Rectal smooth muscle tissue (tissue), 1 donor: Measurements from ENCODE around the gene TMPO.
"Not testable (repeated sequence)": the region's sequence is repeated elsewhere in the genome, so short reads cannot be mapped to it uniquely, and the experiment has no call there.

Source experiments
- H3K27ac ChIP-seq: one replicate; pipeline ENCODE4 v1.7.0; 2013; ENCODE audit warnings: low read depth, low read length, inconsistent platforms
- H3K27me3 ChIP-seq: one replicate; pipeline ENCODE4 v1.7.0; 2013; ENCODE audit warnings: low read length; ENCODE audit not compliant: control insufficient read depth, insufficient read depth
- H3K36me3 ChIP-seq: one replicate; pipeline ENCODE4 v1.7.0; 2013; ENCODE audit warnings: low read length; ENCODE audit not compliant: control insufficient read depth, insufficient read depth
- H3K4me1 ChIP-seq: one replicate; pipeline ENCODE4 v1.7.0; 2013; ENCODE audit warnings: low read length; ENCODE audit not compliant: control insufficient read depth, insufficient read depth
- H3K4me3 ChIP-seq: one replicate; pipeline ENCODE4 v1.7.0; 2013; ENCODE audit warnings: low read length
- H3K9ac ChIP-seq: one replicate; pipeline ENCODE4 v1.7.0; 2013; ENCODE audit warnings: low read length

TMPO gene, protein sequence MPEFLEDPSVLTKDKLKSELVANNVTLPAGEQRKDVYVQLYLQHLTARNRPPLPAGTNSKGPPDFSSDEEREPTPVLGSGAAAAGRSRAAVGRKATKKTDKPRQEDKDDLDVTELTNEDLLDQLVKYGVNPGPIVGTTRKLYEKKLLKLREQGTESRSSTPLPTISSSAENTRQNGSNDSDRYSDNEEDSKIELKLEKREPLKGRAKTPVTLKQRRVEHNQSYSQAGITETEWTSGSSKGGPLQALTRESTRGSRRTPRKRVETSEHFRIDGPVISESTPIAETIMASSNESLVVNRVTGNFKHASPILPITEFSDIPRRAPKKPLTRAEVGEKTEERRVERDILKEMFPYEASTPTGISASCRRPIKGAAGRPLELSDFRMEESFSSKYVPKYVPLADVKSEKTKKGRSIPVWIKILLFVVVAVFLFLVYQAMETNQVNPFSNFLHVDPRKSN

DNA sequence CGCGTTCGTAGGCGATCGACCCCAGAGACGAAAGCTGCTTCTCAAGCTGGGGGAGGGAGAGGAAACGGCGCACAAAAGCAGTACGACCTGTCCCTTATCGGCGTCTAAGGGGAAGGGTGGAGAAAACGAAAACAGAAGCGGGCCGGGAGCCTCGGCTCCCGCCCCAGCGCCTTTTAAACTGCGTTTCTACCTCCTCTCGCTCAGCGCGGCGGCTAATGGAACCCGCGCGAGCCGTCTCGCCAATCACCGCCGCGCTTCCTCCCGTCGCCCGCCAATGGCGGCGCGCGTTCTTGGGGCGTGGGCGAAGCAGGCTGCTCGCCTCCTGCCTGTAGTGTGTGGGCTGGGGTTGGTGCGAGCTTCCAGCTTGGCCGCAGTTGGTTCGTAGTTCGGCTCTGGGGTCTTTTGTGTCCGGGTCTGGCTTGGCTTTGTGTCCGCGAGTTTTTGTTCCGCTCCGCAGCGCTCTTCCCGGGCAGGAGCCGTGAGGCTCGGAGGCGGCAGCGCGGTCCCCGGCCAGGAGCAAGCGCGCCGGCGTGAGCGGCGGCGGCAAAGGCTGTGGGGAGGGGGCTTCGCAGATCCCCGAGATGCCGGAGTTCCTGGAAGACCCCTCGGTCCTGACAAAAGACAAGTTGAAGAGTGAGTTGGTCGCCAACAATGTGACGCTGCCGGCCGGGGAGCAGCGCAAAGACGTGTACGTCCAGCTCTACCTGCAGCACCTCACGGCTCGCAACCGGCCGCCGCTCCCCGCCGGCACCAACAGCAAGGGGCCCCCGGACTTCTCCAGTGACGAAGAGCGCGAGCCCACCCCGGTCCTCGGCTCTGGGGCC lies at the start of gene TMPO:
Gene TMPO (plus strand): TSS at position 304 of the 824 bp plus-strand sequence. CDS start 278 bp downstream, at position 582.
- no peaks in the 10 kb centered on the region for H3K36me3 ChIP-seq
- H3K4me3 ChIP-seq = peak within 1 kb of the TSS; percentile 71
- no peaks in the 10 kb centered on the region for H3K27me3 ChIP-seq
- peaks cover 5% of the 10 kb centered on the region for H3K4me1 ChIP-seq
- peak within 1 kb of the TSS; percentile 74 for H3K9ac ChIP-seq
- peak within 1 kb of the TSS; percentile 84 for H3K27ac ChIP-seq

DNA sequence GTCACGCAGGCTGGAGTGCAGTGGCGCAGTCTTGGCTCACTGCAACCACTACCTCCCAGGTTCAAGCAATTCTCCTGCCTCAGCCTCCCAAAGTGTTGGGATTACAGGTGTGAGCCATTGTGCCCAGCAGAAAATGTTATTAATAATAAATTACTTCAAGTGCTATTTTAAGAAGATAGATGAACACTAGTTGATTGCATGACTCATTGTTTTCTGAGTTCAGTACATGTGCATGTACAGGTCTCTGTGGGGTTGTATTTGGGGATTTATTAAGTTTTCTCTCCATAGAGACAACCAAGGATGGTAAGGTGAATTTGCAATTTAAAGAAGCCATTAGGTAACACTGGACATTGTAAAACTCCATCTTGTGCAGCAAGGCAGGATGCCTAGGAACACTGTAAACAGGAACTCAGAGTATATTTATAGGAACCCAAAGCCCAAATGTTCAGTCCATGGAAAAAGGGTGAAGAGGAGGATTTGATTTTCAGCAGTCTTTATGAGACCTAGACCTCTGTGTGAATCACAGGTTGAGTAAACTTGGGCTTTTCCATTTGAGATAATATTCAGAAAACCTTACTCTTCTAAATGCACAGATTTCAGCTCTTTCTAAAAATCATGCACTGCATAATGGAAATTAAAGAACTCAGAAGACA lies 49.3 kb upstream of the TMPO start:
- no peaks in the 10 kb centered on the region for H3K36me3 ChIP-seq
- H3K4me1 ChIP-seq = no peaks in the 10 kb centered on the region
- no peaks in the 10 kb centered on the region for H3K27me3 ChIP-seq
- H3K9ac ChIP-seq = no peak overlapping the region
- no peak overlapping the region for H3K27ac ChIP-seq
- no peak overlapping the region for H3K4me3 ChIP-seq

DNA sequence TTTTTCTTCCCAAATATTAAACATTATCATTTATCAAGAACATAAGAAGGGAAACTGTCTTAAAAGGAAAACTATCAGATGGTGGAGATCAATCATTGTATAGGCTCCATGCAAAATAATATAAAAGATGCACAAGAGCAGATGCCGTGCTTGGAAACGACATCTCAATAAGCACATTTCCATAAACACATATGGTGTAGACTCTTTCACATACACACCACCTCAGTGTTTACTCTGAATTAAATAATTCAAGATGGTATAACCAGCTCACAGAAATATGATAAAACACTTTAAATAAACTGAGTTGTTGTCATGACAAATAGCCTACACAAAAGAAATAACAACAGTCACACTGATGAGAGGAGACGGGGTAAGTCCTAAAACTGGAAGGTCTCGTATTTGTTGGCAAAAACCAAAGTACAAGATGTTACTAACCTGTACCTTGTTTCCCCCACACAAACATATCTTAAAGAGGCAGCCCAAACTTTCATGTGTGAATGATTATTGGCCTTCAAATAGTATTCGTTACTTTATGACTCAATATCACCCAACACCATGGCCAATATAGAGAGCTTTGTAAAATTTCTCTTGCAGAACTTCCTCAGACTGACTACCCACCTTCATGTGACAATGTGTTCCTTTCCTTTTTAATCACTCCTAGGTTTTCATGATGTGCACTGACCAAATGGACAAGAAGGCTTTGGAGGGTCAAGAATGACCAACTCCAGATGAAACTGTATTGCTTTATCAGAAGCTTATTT lies 48.6 kb upstream of the TMPO start:
- no peaks in the 10 kb centered on the region for H3K36me3 ChIP-seq
- H3K4me3 ChIP-seq = no peak overlapping the region
- H3K9ac ChIP-seq = no peak overlapping the region
- no peaks in the 10 kb centered on the region for H3K4me1 ChIP-seq
- H3K27ac ChIP-seq = no peak overlapping the region
- H3K27me3 ChIP-seq = no peaks in the 10 kb centered on the region

DNA sequence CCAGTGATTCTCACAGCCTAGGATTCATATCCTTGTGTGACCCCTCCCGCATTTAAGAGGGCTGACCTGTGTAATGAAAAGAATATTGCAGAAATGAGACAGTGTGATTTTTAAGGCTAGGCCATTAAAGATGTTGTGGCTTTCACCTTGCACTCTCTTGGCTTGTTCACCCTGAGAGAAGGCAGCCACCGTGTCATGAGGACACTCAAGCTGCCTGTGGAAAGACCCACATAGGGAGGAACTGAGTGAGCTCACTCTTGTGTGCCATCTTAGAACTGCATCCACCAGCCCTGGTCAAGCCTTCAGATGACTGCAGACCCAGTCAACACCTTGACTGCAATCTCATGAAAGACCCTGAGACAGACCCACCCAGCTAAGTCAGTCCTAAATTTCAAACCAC lies 46.3 kb upstream of the TMPO start:
- H3K27ac ChIP-seq = no peak overlapping the region
- H3K4me3 ChIP-seq = no peak overlapping the region
- H3K36me3 ChIP-seq = no peaks in the 10 kb centered on the region
- no peaks in the 10 kb centered on the region for H3K4me1 ChIP-seq
- no peaks in the 10 kb centered on the region for H3K27me3 ChIP-seq
- no peak overlapping the region for H3K9ac ChIP-seq

DNA sequence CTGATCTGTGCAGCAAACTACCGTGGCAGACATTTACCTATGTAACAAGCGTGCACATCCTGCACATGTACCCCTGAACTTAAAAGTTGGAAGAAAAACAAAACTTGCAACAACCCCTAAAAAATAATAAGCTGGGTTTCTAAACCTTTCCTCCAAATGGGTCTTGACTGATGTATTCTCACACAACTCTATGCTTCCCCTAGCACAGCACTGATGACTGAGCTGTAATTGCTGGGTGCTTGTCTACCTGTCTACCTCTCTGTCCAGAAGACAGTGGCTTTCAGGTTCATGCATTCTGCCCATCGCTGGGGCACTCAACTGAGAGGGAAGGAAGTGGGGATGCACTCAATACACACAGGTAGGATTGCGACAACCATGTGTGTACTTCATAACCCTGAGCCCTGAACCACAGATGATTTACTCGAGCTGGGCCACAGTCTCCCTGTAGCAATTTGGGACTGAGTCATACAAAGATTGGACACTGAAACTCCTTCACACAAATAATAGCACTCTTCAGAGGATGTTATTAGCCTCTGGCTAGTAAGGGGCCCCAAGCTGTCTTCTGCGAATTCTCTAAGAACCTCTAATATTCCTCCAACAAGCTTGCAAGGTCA lies 44.8 kb upstream of the TMPO start:
- Histone ChIP-seq H3K4me1 (peaks cover 2% of the 10 kb centered on the region), H3K27ac (no peak overlapping the region), H3K4me3 (no peak overlapping the region), H3K9ac (no peak overlapping the region), H3K36me3 (no peaks in the 10 kb centered on the region), H3K27me3 (no peaks in the 10 kb centered on the region)

DNA sequence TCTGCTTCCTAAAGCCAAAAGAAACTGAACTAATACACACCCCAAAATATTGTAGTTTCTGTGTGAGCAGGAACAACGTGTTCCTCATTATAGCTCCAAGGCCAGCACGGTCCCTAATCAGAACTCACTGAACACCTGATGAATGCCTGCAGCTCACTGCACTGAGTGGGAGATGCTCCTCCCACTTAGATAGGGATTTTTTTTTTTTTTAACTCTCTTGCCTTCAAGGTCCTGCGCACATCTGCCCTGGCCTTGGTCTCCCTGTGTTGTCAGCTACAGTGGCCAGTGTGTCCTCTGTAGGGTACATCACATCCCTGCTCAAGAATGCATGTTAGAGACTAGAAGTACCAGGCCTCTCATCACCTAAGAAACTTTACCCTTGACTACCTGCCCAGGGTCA lies 44.3 kb upstream of the TMPO start:
- H3K9ac ChIP-seq = no peak overlapping the region
- no peak overlapping the region for H3K27ac ChIP-seq

DNA sequence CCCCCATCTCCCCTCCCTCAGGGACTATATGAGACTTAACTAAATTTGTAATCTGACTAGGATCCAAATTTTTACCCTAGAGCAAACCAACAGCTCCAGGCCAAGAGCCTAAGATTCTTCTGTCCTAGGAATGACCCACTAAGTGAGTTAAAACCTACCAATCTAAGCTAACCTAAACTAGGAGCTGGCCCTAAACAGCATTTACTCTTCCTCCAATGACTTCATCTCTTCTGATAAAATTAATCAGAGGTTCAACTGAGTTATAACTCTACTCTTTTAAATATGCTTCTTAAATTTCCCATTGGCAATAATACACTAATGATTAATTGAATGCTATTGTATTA lies 39.9 kb upstream of the TMPO start:
- Histone ChIP-seq H3K4me1 (peaks cover 2% of the 10 kb centered on the region), H3K36me3 (no peaks in the 10 kb centered on the region), H3K27ac (peak overlapping the region; percentile 59), H3K9ac (no peak overlapping the region), H3K27me3 (no peaks in the 10 kb centered on the region), H3K4me3 (no peak overlapping the region)

More for the DNA sequence above, 44.3 kb upstream of the TMPO start:
- H3K36me3 ChIP-seq = no peaks in the 10 kb centered on the region
- no peaks in the 10 kb centered on the region for H3K27me3 ChIP-seq
- no peak overlapping the region for H3K4me3 ChIP-seq
- H3K4me1 ChIP-seq = peaks cover 2% of the 10 kb centered on the region

DNA sequence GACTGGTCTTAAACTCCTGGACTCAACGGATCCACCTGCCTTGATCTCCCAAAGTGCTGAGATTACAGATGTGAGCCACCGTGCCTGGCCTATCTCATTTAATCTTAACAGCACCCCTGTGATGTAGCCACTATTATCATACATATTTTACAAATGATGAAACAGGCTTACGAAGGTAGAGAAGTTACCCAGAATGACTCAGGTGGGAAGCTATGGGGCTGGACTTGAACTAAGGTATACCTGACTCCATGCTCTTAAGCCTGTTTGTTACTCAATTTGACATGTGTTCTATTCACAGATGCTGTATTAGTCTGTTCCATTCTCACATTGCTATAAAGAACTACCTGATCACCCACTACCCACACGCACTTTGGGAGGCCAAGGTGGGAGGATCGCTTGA lies 36.8 kb upstream of the TMPO start:
- no peak overlapping the region for H3K27ac ChIP-seq
- H3K27me3 ChIP-seq = no peaks in the 10 kb centered on the region
- H3K4me3 ChIP-seq = no peak overlapping the region
- H3K9ac ChIP-seq = no peak overlapping the region
- no peaks in the 10 kb centered on the region for H3K36me3 ChIP-seq
- H3K4me1 ChIP-seq = peaks cover 2% of the 10 kb centered on the region

DNA sequence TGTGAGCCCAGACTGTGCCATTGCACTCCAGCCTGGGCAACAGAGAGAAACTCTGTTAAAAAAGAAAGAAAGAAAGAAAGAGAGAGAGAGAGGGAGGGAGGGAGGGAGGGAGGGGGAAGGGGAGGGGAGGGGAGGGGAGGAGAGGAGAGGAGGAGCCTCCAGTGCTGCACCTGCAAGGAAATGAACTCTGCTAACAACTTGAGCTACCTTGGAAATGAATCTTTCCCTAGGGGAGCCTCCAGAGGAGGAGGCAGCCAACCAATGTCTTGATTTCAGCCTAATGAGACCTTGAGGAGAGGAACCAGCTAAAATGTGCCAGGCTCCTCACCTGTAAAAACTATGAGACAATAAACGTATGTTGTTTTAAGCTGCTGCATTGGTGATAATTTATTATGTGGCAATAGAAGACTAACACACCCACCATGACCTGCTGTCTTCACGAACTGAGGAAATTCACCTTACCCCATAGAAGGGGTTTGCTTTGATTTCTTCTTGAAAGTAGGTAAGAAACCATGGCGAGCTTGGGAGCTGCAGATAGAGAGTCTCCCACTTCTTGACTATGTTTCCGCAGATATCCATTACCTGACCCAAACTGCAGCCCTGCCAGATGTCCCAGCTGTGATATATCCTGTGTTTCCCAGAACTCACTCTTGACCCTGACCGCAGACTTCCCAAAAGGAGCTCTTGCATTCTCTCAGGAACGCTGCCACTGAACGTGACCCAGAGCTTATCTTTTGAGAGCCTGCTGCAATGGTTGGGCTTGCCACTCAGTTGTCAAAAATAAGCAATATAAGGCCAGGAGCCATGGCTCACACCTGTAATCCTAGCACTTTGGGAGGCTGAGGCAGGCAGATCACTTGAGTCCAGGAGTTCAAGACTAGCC lies 31.5 kb upstream of the TMPO start:
- no peak overlapping the region for H3K27ac ChIP-seq
- no peak overlapping the region for H3K4me3 ChIP-seq
- no peaks in the 10 kb centered on the region for H3K36me3 ChIP-seq
- no peaks in the 10 kb centered on the region for H3K27me3 ChIP-seq
- no peaks in the 10 kb centered on the region for H3K4me1 ChIP-seq
- H3K9ac ChIP-seq = no peak overlapping the region

DNA sequence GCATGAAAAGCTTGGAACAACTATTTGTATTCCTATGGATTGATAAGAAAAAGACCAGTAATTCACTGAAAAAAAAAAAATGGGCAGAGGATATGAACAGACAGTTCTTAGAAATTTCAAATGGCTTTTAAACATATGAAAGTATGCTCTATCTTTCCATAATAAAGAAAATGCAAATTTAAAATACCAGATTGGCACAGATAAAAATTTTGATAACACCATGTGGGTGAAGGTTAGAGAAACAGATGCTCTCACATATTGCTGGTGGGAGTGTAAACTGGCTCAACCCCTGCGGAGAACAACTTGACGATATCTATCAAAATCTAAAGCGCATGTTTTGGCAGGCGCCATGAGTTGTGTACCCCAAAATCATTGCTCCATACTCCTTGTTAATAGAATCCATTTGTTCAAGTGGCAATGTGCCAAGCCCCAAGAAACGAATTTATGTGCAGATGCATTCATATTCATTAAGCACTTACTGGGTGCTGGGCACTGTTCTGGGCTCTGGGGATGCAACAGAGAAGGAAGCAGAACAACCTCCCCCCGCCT lies 29.5 kb upstream of the TMPO start:
- no peaks in the 10 kb centered on the region for H3K36me3 ChIP-seq
- no peaks in the 10 kb centered on the region for H3K4me1 ChIP-seq
- H3K27me3 ChIP-seq = no peaks in the 10 kb centered on the region
- H3K27ac ChIP-seq = no peak overlapping the region
- no peak overlapping the region for H3K9ac ChIP-seq
- H3K4me3 ChIP-seq = no peak overlapping the region

DNA sequence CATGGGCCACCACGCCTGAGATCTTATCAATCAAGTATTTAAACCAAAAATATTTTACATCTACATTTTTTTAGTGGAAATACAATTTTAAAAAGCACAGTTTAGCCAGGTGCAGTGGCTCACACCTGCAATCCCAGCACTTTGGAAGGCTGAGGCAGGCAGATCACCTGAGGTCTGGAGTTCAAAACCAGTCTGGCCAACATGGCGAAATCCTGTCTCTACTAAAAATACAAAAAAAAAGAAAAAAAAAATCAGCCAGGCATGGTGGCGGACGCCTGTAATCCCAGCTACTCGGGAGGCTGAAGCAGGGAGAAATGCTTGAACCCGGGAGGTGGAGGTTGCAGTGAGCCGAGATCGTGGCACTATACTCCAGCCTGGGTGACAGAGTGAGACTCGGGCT lies 27.0 kb upstream of the TMPO start:
- not testable (repeated sequence) for H3K4me1 ChIP-seq, H3K4me3 ChIP-seq, H3K27me3 ChIP-seq, H3K9ac ChIP-seq, H3K36me3 ChIP-seq, H3K27ac ChIP-seq
